Endothelial cell (in vitro differentiated cells): ENCODE data around the gene EXPH5. TPM values are rescaled to one million over a fixed set of nuclear protein-coding genes. Genes with fewer than 3 reads are reported as not detected.

Experiments used
- DNase-seq: peaks from one replicate; pipeline ENCODE4 v3.0.0; 2021; ENCODE audit warnings: low spot score
- H3K27ac Mint-ChIP-seq: one replicate; pipeline ENCODE4 v1.8.0; 2021; ENCODE audit warnings: mixed read lengths, inconsistent platforms; ENCODE audit not compliant: unreplicated experiment
- H3K27me3 Mint-ChIP-seq: one replicate; pipeline ENCODE4 v1.8.0; 2021; ENCODE audit warnings: mild to moderate bottlenecking, moderate library complexity, mixed read lengths, inconsistent platforms; ENCODE audit not compliant: unreplicated experiment
- H3K36me3 Mint-ChIP-seq: one replicate; pipeline ENCODE4 v1.8.0; 2021; ENCODE audit warnings: mild to moderate bottlenecking, low read depth, mixed read lengths, inconsistent platforms; ENCODE audit not compliant: unreplicated experiment
- H3K4me1 Mint-ChIP-seq: one replicate; pipeline ENCODE4 v1.8.0; 2021; ENCODE audit warnings: mild to moderate bottlenecking, mixed read lengths, inconsistent platforms; ENCODE audit not compliant: unreplicated experiment
- H3K4me3 Mint-ChIP-seq: one replicate; pipeline ENCODE4 v1.8.0; 2021; ENCODE audit warnings: mild to moderate bottlenecking, mixed read lengths, inconsistent platforms; ENCODE audit not compliant: unreplicated experiment
- H3K9me3 Mint-ChIP-seq: one replicate; pipeline ENCODE4 v1.8.0; 2021; ENCODE audit warnings: mixed read lengths, inconsistent platforms; ENCODE audit not compliant: unreplicated experiment
- total RNA-seq: library from RNA; stranded (reverse); fragmentation: NEBNext Ultra II Directional; extraction: Animal tissue kit (Norgen Biotek cat#: 25700); gene quantifications from one replicate; pipeline ENCODE4 v1.2.1, GENCODE V29; 2021; ENCODE audit not compliant: unreplicated experiment
- TF ChIP-seq, protein P1 (sequence below): fragments of 200-600 bp; sonication (generic); IDR thresholded peaks from one replicate; pipeline ENCODE4 v1.5.0; 2021; ENCODE audit warnings: antibody characterized with exemption; ENCODE audit not compliant: unreplicated experiment

The EXPH5 gene
- total RNA-seq, 1 donor from 2014 or later: 0.62 TPM

DNA sequence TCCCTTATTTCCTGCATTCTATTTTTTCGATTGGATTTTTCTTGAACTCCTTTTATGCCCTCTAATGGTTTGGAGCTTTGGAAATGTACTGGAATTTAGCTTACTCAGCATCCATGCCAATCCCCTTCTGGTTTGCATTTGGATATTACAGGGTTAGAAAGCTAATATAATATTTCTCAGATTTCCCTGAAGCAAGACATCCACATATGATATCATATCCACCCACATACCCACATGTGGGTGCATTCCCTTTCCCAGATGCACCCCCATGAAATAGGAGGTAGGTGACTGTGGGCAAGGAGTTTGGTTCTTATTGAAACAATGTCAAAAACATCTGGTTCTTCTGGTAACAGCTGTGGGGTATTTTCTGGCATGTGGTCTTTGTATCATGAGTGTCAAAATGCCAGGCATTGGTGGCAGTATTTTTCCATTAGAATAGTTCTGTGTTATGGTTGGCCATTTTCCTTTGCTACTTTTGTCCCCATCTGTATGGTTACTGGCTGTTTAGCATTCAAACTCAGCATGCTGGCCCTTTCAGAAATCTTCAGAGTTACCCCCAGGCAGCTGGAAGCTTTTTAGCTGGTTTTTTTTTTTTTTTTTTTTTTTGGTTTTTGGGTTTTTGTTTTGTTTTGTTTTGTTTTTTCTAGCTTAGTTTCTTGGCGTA is 38.6 kb upstream of the EXPH5 start:
- DNase-seq: no peak
- TF ChIP-seq, protein P1, sequence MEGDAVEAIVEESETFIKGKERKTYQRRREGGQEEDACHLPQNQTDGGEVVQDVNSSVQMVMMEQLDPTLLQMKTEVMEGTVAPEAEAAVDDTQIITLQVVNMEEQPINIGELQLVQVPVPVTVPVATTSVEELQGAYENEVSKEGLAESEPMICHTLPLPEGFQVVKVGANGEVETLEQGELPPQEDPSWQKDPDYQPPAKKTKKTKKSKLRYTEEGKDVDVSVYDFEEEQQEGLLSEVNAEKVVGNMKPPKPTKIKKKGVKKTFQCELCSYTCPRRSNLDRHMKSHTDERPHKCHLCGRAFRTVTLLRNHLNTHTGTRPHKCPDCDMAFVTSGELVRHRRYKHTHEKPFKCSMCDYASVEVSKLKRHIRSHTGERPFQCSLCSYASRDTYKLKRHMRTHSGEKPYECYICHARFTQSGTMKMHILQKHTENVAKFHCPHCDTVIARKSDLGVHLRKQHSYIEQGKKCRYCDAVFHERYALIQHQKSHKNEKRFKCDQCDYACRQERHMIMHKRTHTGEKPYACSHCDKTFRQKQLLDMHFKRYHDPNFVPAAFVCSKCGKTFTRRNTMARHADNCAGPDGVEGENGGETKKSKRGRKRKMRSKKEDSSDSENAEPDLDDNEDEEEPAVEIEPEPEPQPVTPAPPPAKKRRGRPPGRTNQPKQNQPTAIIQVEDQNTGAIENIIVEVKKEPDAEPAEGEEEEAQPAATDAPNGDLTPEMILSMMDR: no peak
- Mint-ChIP-seq H3K27ac (no peak overlapping the region), H3K36me3 (peaks cover 5% of the 10 kb centered on the region), H3K27me3 (no peaks in the 10 kb centered on the region), H3K4me3 (no peak overlapping the region), H3K4me1 (no peaks in the 10 kb centered on the region), H3K9me3 (no peaks in the 10 kb centered on the region)

DNA sequence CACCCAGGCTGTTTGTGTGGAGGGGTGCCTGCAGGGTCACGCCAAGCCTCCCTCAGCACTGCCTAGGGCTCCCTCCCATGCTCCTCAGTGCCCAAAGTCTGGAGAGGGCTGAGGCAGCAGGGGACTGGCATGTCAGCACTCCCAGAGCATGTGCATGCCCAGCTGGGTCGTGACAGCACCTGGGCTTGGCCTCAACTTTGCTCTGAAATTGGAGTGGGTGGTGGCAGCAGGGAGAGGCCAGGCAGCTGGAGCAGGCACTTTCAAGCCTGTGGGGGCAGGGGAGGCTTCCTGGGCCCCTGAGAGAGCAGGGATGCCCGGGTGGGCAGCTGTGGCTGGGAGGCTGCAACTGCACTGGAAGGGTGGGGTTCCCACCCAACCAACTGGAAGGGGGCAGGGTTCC is 35.7 kb upstream of the EXPH5 start:
- DNase-seq: no peak
- peaks cover 5% of the 10 kb centered on the region for H3K36me3 Mint-ChIP-seq
- TF ChIP-seq, protein P1: no peak
- no peak overlapping the region for H3K27ac Mint-ChIP-seq
- H3K4me1 Mint-ChIP-seq: no peaks in the 10 kb centered on the region
- H3K27me3 Mint-ChIP-seq: no peaks in the 10 kb centered on the region
- no peaks in the 10 kb centered on the region for H3K9me3 Mint-ChIP-seq
- no peak overlapping the region for H3K4me3 Mint-ChIP-seq

DNA sequence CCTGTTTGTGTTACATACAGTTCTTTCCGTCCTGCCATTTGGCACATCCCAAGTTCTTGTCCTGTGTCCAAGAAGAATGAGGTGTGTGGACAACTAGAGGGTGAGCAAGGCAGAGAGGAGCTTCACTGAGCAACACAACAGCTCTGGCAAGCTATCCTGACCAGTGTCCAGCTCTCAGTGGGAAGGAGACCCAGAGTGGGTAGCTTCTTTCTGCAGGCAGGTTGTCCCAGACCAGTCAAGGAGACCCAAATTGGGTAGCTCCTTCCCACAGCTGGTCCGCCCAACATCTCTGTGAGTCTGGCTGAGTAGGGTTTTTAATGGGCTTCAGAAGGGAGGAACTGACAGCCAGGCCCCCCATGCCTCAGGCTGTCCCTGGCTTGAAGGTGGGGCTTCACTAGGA is 35.2 kb upstream of the EXPH5 start:
- H3K9me3 Mint-ChIP-seq: no peaks in the 10 kb centered on the region
- H3K36me3 Mint-ChIP-seq: peaks cover 5% of the 10 kb centered on the region
- no peak overlapping the region for H3K27ac Mint-ChIP-seq
- DNase-seq: no peak
- H3K4me3 Mint-ChIP-seq: no peak overlapping the region
- TF ChIP-seq, protein P1: no peak
- H3K4me1 Mint-ChIP-seq: no peaks in the 10 kb centered on the region
- H3K27me3 Mint-ChIP-seq: no peaks in the 10 kb centered on the region

DNA sequence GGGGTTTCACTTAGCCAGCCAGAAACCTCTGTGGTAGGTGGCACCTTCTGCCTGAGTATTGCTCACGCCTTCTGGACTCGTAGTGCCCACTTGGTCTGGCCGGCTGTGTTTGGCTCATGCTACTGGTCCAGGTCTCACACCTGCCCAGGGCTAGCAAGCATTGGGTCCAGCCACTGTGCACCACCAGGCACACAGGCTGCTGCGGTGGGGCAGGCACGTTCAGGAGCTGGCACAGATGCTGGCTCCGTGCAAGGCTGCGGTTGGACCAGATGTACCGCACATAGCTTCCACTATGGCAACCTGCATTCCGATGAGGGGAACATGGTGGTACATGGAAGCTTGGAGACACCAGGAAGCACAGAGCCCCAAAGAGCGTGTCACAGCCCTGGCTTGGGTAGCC is 34.8 kb upstream of the EXPH5 start:
- TF ChIP-seq, protein P1: no peak
- Mint-ChIP-seq H3K9me3 (no peaks in the 10 kb centered on the region), H3K4me1 (no peaks in the 10 kb centered on the region), H3K27me3 (no peaks in the 10 kb centered on the region), H3K36me3 (peaks cover 5% of the 10 kb centered on the region), H3K27ac (no peak overlapping the region), H3K4me3 (no peak overlapping the region)
- no peak for DNase-seq

DNA sequence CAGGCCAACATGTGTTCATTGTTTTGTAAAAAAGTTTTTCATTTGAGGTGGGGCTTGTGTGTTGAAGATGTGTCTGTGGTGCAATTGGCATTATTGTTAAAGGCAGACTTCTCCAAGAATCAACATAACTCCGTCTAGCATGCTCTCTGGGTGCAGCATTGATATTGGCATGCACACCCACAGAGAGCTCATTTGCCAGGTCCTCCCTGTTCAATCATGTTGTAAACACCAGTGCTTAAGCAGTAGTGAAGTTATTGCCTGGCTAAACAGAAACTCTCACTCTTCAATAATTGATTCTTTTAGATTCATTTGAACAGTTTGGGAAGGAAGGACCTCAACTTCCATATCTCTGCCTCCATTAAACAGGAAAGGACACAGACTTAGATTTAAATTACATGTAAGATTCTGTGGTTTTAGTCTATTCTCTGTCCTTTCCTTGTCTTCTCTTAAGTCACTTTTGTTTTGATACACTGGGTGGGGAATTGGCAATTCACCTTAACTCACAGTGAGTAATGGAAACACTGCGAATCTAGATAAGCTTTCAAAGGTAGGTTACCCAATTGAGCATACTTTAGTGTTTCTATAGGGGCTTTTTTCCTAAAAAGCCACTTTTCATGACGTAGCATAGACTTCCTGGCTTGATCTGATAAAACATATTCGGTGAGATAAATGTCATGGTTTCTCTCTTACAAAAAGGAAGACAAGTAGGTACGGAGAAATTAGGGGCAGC is 30.8 kb upstream of the EXPH5 start:
- H3K27ac Mint-ChIP-seq: no peak overlapping the region
- TF ChIP-seq, protein P1: no peak

More for the DNA sequence above, 30.8 kb upstream of the EXPH5 start:
- Mint-ChIP-seq H3K4me3 (no peak overlapping the region), H3K9me3 (no peaks in the 10 kb centered on the region), H3K27me3 (no peaks in the 10 kb centered on the region), H3K4me1 (no peaks in the 10 kb centered on the region), H3K36me3 (peaks cover 5% of the 10 kb centered on the region)
- no peak for DNase-seq
